Keratinocyte (primary cell): Measurements from ENCODE around the gene MELTF.

Experiments
- CTCF ChIP-seq, 3 experiments: IDR thresholded peaks in 1 of 3; conservative IDR thresholded peaks in 1 of 3; optimal IDR thresholded peaks in 1 of 3; 2 replicates in 2 of 3; 3 replicates in 1 of 3; pipeline versions ENCODE3 to v1.5.1; 2011; ENCODE audit warnings: low read length in 3 of 3, mild to moderate bottlenecking in 3 of 3, moderate library complexity in 2 of 3, control low read depth in 1 of 3, inconsistent platforms in 1 of 3; ENCODE audit not compliant: insufficient read depth in 2 of 3; ENCODE audit errors: extremely low read depth in 1 of 3
- EZH2 ChIP-seq: IDR thresholded peaks from one replicate; pipeline ENCODE4 v1.6.1; 2012; ENCODE audit warnings: inconsistent platforms, mild to moderate bottlenecking, low read length, moderate library complexity

- no peak for TF ChIP-seq EZH2
- TF ChIP-seq CTCF (optimal IDR thresholded peaks at IDR 0.05 in 1 of 3, IDR thresholded peaks at IDR 0.05 in 1 of 3, conservative IDR thresholded peaks at IDR 0.05 in 1 of 3; ENCODE audit: extremely low read depth in 1 of 3, insufficient read depth in 2 of 3, low read length in 3 of 3) = no peak
These were observed 62.0 kb downstream of the MELTF start for GRCh38 chr3:196967412-196968232.
